ENCODE data around the gene GPR137.

The GPR137 gene

GRCh38 chr11:64284048-64284961, 1.3 kb upstream of the GPR137 start, which contains the start of gene BAD:
BAD (minus strand) TSS chr11:64284665; CDS start chr11:64284368, 297 bp downstream.
- in situ Hi-C loops (cut with MboI; ENCODE audit: low sequenced_read_pairs): no loop called here

- in situ Hi-C loops (cut with MboI; ENCODE audit: low sequenced_read_pairs): no loop called here
Observed at GRCh38 chr11:64285885-64286800, 495 bp downstream of the GPR137 start.

GRCh38 chr11:64286801-64287159, 1.1 kb downstream of the GPR137 start:
- in situ Hi-C loops (cut with MboI; ENCODE audit: low sequenced_read_pairs): no loop called here

DNA sequence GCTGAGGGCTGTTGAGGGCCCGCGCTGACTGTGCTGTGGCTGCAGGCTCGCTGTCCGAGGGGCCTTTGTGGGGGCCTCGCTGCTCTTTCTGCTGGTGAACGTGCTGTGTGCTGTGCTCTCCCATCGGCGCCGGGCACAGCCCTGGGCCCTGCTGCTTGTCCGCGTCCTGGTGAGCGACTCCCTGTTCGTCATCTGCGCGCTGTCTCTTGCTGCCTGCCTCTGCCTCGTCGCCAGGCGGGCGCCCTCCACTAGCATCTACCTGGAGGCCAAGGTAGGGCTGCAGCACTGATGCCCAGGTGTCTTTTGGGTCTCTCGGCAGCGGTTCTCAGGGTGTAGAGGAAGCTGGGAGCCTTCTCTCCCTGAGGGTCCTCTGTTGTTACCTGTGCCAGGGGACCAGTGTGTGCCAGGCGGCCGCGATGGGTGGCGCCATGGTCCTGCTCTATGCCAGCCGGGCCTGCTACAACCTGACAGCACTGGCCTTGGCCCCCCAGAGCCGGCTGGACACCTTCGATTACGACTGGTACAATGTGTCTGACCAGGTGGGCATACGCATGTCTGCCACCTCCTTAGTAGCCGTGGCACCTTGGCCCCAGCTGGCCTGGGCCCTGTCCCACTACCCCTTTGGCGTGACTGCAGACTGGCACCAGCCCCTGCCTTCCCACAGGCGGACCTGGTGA, 2.2 kb downstream of the GPR137 start:
- in situ Hi-C loops (cut with MboI; ENCODE audit: low sequenced_read_pairs): no loop called here

DNA sequence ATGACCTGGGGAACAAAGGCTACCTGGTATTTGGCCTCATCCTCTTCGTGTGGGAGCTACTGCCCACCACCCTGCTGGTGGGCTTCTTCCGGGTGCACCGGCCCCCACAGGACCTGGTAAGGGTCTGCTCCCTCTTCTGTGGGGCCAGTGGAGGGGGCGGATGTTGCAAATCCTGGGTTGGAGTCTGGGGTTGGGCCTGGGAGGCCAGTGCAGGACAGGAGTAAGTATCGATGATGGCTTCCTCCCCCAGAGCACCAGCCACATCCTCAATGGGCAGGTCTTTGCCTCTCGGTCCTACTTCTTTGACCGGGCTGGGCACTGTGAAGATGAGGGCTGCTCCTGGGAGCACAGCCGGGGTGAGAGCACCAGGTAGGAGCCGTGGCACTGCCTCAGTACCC, 2.7 kb downstream of the GPR137 start:
- in situ Hi-C loops (cut with MboI; ENCODE audit: low sequenced_read_pairs): no loop called here

DNA sequence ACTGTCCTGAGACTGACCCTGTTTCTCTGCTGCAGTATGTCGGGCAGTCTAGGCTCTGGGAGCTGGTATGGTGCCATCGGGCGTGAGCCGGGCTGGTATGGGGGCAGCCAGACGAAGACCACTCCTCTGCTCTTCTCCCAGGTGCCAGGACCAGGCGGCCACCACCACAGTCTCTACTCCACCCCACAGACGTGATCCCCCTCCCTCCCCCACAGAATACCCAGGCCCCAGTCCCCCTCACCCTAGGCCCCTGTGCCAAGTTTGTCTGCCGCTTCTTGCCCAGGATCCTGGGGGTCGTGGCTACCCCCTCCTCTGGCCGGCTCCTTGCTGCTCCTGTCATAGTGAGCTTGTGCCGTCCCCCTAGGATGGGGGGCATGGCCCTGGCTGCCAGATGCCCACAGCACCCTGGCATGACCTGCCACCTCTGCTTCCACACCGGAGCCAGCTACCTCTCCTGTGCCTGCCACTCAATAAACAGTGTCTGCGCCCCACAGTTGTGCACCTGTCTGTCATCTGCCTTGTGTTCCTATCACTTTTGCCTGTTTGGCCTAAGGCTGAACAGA, 3.4 kb downstream of the GPR137 start:
- in situ Hi-C loops (cut with MboI; ENCODE audit: low sequenced_read_pairs): no loop called here

DNA sequence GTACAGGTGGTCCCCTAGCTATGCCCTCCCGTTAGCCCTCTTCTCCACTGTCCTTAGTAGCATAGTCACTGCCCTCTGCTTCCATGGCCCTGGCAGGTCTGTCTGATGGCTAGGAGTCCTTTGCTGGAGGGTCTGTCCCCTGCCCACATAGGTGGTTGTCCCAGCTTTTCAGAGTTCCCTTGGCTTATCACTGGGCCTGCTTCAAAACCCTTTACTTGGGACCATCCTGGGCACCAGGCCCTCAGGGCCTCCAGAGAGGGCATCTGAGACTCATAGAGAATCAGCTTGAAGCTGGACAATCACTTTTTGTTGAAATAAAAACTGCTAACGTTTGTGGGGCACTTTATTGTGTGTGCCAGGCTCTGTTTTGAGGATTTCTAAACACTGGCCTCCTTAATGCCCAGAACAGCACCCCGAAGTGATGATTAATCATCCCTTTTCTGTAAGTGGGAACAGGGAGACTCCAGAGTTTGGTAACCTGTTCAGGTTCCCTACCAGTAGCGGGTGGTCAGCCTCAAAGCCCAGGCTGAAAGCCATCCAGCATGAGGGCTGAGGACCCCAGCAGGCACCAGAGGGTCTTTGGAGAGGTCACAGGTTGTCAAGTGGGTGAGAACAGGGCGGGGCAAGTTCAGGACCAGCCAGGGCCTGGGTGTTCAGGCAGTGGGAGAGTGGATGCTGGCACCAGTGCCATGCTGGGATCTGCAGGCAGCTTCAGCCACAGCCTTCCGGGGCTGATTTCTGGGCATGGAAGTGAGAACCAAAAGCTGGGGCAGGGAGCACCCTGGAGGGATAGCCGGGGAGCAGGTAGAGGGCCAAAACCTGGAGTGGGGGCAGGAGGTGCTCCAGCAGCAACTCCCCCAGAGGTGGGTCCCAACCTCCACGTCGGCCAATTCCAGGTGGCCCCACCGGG, 5.0 kb downstream of the GPR137 start:
- in situ Hi-C loops (cut with MboI; ENCODE audit: low sequenced_read_pairs): no loop called here

- in situ Hi-C loops (cut with MboI; ENCODE audit: low sequenced_read_pairs): no loop called here
Observed at GRCh38 chr11:64291262-64291751, 5.7 kb downstream of the GPR137 start, which contains the start of gene KCNK4. KCNK4 (plus strand) TSS chr11:64291302; CDS start chr11:64293019, 1,717 bp downstream.

GRCh38 chr11:64291752-64292459, 6.3 kb downstream of the GPR137 start:
- in situ Hi-C loops (cut with MboI; ENCODE audit: low sequenced_read_pairs): no loop called here

DNA sequence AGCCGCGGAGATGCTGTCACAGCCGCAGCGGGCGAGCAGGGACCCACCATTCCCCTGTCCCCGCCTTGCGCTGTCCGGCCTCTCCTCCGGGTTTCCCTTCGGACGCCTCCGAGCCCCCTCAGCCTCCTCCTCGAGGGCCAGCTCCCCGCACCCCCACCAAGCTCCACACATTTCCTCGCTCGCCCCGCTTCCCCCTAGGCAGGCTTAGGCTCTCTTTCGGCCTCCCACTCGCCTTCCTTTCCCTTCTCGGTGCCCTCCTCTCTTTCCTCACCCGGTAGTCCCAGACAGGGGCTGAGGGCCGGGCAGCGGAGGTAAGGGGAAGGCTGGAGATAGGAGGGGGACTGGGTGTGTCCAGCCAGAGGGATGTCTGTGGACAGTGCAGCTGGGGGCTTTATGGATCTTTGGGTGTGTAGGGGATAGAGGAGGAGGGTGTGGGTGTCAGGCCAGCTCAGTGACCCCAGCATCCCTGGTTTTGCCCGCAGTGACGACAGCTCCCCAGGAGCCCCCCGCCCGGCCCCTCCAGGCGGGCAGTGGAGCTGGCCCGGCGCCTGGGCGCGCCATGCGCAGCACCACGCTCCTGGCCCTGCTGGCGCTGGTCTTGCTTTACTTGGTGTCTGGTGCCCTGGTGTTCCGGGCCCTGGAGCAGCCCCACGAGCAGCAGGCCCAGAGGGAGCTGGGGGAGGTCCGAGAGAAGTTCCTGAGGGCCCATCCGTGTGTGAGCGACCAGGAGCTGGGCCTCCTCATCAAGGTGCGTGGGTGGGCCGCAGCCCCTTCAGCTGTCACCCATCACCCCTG, 7.0 kb downstream of the GPR137 start:
- in situ Hi-C loops (cut with MboI; ENCODE audit: low sequenced_read_pairs): no loop called here

DNA sequence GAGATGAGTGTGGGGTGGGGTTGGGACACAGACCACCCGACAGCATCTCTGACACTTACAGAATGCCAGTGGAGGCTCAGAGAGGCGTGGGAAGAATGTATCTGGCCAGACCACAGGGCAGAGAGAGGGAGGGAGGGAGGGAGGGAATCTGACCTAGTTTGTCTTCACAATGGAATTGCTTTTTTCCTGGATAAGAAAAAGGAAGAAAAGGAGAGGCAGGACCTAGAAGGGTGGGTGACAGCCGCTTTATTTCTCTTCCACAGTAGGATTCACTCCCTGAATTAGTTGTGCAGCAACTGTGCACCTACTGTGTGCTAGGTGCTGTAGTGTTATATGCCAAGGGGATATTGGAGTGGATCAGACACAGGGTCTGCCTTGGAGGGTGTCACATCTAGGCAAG, 9.1 kb downstream of the GPR137 start:
- in situ Hi-C loops (cut with MboI; ENCODE audit: low sequenced_read_pairs): no loop called here

DNA sequence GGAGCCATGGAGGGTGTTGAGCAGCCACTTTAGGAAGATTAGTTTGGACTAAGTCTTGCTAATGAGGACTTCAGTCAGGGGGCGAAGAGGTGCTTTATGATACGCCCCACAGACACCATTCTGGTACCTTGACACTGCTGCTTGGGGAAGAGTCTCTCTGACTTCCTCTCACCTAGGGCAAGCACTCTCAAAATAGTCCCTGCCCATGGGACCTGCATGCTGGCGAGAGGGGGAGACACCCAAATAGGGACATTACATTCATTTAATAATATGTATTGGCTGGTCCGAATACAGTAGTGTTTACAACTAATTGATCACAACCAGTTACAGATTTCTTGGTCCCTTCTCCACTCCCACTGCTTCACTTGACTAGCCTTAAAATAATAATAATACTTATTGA, 10.1 kb downstream of the GPR137 start:
- in situ Hi-C loops (cut with MboI; ENCODE audit: low sequenced_read_pairs): no loop called here

GRCh38 chr11:64296236-64296635, 10.6 kb downstream of the GPR137 start:
- in situ Hi-C loops (cut with MboI; ENCODE audit: low sequenced_read_pairs): no loop called here

GRCh38 chr11:64296830-64297698, 11.4 kb downstream of the GPR137 start:
- in situ Hi-C loops (cut with MboI; ENCODE audit: low sequenced_read_pairs): no loop called here

DNA sequence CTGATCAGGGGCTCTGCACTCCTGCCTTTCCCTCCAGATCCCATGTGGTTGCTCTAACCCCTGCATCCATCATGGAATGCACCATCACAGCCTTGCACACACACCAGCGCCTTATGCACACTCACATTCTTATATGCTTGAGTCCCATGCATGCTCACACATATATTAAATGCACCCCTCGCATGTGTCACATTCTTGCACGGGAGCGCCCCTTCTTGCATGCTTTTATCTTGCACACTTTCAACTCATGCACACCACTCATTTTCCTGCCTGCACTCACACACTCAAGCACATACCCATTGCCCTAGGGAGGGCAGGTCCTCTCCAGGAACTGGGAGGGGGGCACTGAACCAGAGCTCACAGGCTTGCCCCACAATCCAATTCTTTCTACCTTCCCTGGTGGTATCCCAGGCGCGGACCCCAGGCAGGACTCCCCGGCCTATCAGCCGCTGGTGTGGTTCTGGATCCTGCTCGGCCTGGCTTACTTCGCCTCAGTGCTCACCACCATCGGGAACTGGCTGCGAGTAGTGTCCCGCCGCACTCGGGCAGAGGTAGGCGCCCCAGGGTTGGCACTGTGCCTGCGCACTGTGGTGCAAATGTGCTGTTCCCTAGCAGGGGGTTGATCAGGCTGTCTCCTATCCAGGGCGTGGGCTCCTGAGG, 12.2 kb downstream of the GPR137 start:
- in situ Hi-C loops (cut with MboI; ENCODE audit: low sequenced_read_pairs): no loop called here

DNA sequence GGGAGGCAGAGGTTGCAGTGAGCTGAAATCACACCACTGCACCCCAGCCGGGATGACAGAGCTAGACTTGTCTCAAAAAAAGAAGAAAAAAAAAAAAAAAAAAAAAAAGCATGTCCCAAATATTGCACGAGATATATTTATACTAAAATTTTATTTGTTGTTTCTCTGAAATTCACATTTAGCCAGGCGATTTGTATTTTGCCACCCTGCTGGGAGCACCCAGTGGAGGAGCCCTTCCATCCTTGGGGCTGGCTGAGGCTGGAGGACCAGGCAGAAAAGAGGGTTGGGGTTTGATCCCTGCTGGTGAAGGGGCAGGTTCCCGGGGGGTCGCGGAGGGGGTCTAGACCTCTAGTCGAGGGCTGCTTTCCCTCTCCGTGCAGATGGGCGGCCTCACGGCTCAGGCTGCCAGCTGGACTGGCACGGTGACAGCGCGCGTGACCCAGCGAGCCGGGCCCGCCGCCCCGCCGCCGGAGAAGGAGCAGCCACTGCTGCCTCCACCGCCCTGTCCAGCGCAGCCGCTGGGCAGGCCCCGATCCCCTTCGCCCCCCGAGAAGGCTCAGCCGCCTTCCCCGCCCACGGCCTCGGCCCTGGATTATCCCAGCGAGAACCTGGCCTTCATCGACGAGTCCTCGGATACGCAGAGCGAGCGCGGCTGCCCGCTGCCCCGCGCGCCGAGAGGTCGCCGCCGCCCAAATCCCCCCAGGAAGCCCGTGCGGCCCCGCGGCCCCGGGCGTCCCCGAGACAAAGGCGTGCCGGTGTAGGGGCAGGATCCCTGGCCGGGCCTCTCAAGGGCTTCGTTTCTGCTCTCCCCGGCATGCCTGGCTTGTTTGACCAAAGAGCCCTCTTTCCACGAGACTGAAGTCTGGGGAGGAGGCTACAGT, 13.6 kb downstream of the GPR137 start:
- in situ Hi-C loops (cut with MboI; ENCODE audit: low sequenced_read_pairs): no loop called here
